Prostate gland (tissue), 2 donors: Measurements from ENCODE around the gene SUN2. TPM values are rescaled to one million over a fixed set of nuclear protein-coding genes. Genes with fewer than 3 reads are reported as not detected.

Source experiments
- DNase-seq: peaks from one replicate; pipeline ENCODE4 v3.0.0-alpha.2; 2019; ENCODE audit warnings: low spot score
- H3K27ac ChIP-seq, 2 donors: fragments of 200-600 bp; sonication (generic); 2 replicates each; pipeline ENCODE4 v1.5.1; 2017 to 2019
- H3K27me3 ChIP-seq: fragments of 200-600 bp; sonication (generic); replicated peaks from 2 replicates; pipeline ENCODE4 v1.5.1; 2019; ENCODE audit not compliant: insufficient read depth
- H3K36me3 ChIP-seq, 2 donors: fragments of 200-600 bp; sonication (generic); 1 replicate in 1 of 2; 2 replicates in 1 of 2; pipeline versions ENCODE4 v1.5.1 to v1.8.1; 2017 to 2019
- H3K4me1 ChIP-seq: fragments of 200-600 bp; sonication (generic); replicated peaks from 2 replicates; pipeline ENCODE4 v1.5.1; 2019
- H3K4me3 ChIP-seq, 2 donors: fragments of 200-600 bp; sonication (generic); 2 replicates each; pipeline ENCODE4 v1.5.1; 2017 to 2019
- H3K9me3 ChIP-seq: fragments of 200-600 bp; sonication (generic); 2 replicates; pipeline ENCODE4 v1.5.1; 2017
- POLR2A ChIP-seq: fragments of 450-650 bp; IDR thresholded peaks from one replicate; pipeline ENCODE4 v1.6.1; 2016; ENCODE audit warnings: antibody characterized with exemption, mild to moderate bottlenecking
- POLR2AphosphoS5 ChIP-seq: sonication (generic); formaldehyde crosslinking; IDR thresholded peaks from one replicate; pipeline ENCODE4 v1.6.1; 2017; ENCODE audit warnings: antibody characterized with exemption
- WGBS: methylation state at CpG from one replicate; pipeline ENCODE4 v1.1.5; 2018; 5-methylcytosine and 5-hydroxymethylcytosine counted together
- intact Hi-C: fragments of 100-400 bp; cut with DNase I; formaldehyde crosslinking; loops from one replicate; pipeline ENCODE4 v1.14.2; 2022
- total RNA-seq, 2 donors: library from RNA; depleted of rRNA; stranded (reverse); fragments of >200 nt; gene quantifications; one replicate each; pipeline ENCODE4 v1.1.0, GENCODE V29; 2016
- TF ChIP-seq, protein P1 (sequence below), 4 experiments: fragments of 200-600 bp in 2 of 4; fragments of 450-650 bp in 2 of 4; sonication (generic) in 2 of 4; IDR thresholded peaks; 1 replicate in 3 of 4; 2 replicates in 1 of 4; pipeline ENCODE4 v1.5.1; 2016 to 2019; ENCODE audit warnings: antibody characterized with exemption in 4 of 4, mild to moderate bottlenecking in 2 of 4, moderate library complexity in 2 of 4

SUN2 gene
- total RNA-seq, 2 donors from 2014 or later, result 401 to 445 TPM

DNA sequence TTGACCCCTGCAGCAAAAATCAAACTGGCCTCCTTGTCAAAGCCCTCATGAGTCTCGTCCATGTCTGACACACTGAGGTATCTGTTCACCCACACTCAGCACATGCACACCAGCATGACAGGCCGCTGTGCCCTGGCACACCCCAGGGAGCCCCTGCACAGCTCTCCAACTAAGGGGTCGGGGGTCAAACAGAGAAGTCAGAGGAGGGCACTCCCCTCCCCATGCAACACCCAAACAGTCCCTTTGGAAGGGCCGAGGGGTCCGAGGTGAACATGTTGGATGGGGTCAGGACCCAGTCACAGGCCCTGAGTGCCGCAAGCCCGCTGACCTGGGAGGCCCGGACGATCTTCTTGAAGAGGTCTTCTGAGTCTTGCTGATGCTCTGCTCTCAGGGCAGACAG is 14.6 kb downstream of the SUN2 start:
- no peak for TF ChIP-seq POLR2AphosphoS5
- TF ChIP-seq POLR2A, result no peak
- TF ChIP-seq, protein P1, sequence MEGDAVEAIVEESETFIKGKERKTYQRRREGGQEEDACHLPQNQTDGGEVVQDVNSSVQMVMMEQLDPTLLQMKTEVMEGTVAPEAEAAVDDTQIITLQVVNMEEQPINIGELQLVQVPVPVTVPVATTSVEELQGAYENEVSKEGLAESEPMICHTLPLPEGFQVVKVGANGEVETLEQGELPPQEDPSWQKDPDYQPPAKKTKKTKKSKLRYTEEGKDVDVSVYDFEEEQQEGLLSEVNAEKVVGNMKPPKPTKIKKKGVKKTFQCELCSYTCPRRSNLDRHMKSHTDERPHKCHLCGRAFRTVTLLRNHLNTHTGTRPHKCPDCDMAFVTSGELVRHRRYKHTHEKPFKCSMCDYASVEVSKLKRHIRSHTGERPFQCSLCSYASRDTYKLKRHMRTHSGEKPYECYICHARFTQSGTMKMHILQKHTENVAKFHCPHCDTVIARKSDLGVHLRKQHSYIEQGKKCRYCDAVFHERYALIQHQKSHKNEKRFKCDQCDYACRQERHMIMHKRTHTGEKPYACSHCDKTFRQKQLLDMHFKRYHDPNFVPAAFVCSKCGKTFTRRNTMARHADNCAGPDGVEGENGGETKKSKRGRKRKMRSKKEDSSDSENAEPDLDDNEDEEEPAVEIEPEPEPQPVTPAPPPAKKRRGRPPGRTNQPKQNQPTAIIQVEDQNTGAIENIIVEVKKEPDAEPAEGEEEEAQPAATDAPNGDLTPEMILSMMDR (IDR thresholded peaks at IDR 0.05), result no peak
- Histone ChIP-seq H3K9me3 (no peaks in the 10 kb centered on the region), H3K36me3 (peaks cover 76 to 80% of the 10 kb centered on the region in 2 donors), H3K4me3 (no peak overlapping the region), H3K4me1 (no peaks in the 10 kb centered on the region), H3K27me3 (no peaks in the 10 kb centered on the region), H3K27ac (no peak overlapping the region)
- WGBS, result 89% methylated on average over 9 of the region's 9 CpGs
- DNase-seq, result no peak
- intact Hi-C loops, result no loop called here

DNA sequence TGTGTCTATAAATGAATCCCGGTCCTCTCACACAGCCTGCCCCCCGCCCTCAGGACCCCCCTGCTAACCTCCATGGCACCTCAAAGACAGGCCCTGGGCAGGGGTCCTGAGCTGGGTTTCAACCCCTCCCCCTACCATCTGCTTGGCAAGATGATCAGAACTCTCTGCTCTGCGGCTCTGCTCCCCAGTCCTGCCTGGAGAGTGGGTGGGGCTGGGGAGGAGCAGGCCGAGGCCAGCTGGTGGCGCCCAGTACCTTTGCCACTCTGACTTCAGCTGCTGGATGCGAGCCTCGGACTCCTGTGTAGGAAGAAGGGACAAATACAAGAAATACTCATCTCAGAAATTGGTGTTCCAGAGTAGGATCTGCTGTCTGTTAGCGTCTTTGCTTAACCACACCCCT is 15.0 kb downstream of the SUN2 start:
- H3K27ac ChIP-seq, result no peak overlapping the region
- no peaks in the 10 kb centered on the region for H3K4me1 ChIP-seq
- no peak overlapping the region for H3K4me3 ChIP-seq
- no peaks in the 10 kb centered on the region for H3K27me3 ChIP-seq
- no peak for DNase-seq
- intact Hi-C loops, result no loop called here
- peaks cover 76% of the 10 kb centered on the region in 2 donors for H3K36me3 ChIP-seq
- TF ChIP-seq POLR2AphosphoS5 (no peak), POLR2A (no peak)
- TF ChIP-seq, protein P1 (IDR thresholded peaks at IDR 0.05), result no peak
- WGBS, result 67% methylated on average over 7 of the region's 8 CpGs
- no peaks in the 10 kb centered on the region for H3K9me3 ChIP-seq

DNA sequence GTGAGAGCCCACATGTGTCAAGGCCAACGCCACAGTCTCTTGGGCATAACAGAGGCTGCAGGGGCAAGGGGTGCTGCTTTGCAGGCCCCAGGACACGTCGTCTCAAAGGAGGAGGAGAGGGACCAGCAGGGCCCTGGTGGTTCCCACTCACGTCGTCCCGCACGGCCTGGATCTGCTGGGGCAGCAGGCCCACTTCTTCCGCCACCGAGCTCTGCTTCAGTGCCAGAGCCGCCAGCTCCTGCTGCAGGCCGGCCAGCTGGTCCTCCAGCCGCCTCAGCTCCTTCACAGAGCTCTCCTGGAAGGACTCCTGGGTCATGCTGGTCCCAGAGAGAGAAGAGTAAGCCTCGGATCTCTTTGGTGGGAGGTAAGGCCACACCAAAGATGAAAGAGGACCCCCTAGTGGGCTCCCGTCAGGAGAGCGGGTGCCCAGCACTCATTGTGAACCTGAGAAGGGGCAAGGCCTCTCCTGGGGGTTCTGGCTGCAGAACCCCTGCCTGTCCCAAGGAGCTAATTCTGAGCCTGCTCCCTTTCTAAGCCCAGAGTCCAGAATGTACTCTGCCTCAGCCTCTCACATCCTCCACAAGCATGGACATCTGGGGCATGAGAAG is 15.6 kb downstream of the SUN2 start:
- TF ChIP-seq, protein P1 (IDR thresholded peaks at IDR 0.05), result no peak
- TF ChIP-seq POLR2AphosphoS5 (no peak), POLR2A (no peak)
- intact Hi-C loops, result no loop called here

DNA sequence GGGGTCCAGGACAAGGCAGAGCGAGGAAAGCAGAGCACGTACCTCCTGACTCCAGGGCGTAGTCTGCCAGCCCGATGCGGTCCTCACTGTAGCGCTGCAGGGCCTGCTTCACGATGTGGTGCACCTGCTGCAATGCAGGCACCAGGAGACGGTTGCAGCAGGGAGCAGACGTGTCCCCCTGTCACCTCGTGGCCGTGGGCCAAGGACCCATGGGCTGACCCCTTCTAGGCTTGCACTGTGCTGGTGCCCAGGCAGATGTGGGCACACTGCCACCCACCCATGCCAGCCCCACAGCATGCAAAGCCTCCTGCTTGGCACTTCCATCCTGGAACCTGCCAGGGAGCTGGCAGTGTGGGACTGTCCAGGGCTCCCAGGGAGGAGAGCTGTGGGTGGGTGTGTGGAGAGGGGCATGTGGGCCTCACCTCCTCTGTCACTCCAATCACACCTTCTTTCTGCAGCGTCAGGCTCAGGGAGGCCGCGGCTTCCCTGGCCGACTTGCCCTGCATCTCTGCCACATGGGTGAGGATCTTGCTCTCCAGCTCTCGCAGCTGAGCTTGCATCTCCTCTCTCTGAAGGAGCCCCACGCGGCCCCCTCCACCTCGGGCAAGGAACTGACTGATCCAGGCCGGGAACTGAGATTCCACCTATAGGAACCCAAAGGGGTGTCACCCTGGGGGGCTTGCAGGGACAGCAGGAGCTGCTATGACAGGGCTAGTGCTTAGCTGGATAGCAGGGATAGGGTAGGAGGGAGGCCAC is 16.3 kb downstream of the SUN2 start:
- no peaks in the 10 kb centered on the region for H3K9me3 ChIP-seq
- no peak overlapping the region for H3K27ac ChIP-seq
- no peaks in the 10 kb centered on the region for H3K4me1 ChIP-seq
- no peak overlapping the region for H3K4me3 ChIP-seq
- no peak for DNase-seq
- WGBS, result 93% methylated on average over 19 of the region's 20 CpGs
- TF ChIP-seq POLR2A (no peak), POLR2AphosphoS5 (no peak)
- TF ChIP-seq, protein P1 (IDR thresholded peaks at IDR 0.05), result no peak
- H3K27me3 ChIP-seq, result no peaks in the 10 kb centered on the region
- H3K36me3 ChIP-seq, result peaks cover 63 to 72% of the 10 kb centered on the region in 2 donors
- intact Hi-C loops, result no loop called here

More for the DNA sequence above, 15.6 kb downstream of the SUN2 start:
- Histone ChIP-seq H3K27me3 (no peaks in the 10 kb centered on the region), H3K4me3 (no peak overlapping the region), H3K9me3 (no peaks in the 10 kb centered on the region), H3K27ac (no peak overlapping the region), H3K4me1 (no peaks in the 10 kb centered on the region), H3K36me3 (peaks cover 71 to 77% of the 10 kb centered on the region in 2 donors)
- 89% methylated on average over 11 of the region's 15 CpGs for WGBS
- no peak for DNase-seq
